ENCODE results near the gene SPDYE1. TPM values are rescaled to one million over a fixed set of nuclear protein-coding genes. Genes with fewer than 3 reads are reported as not detected.

SPDYE1 gene
- total RNA-seq, 4 donors from 2014 or later: not detected

DNA sequence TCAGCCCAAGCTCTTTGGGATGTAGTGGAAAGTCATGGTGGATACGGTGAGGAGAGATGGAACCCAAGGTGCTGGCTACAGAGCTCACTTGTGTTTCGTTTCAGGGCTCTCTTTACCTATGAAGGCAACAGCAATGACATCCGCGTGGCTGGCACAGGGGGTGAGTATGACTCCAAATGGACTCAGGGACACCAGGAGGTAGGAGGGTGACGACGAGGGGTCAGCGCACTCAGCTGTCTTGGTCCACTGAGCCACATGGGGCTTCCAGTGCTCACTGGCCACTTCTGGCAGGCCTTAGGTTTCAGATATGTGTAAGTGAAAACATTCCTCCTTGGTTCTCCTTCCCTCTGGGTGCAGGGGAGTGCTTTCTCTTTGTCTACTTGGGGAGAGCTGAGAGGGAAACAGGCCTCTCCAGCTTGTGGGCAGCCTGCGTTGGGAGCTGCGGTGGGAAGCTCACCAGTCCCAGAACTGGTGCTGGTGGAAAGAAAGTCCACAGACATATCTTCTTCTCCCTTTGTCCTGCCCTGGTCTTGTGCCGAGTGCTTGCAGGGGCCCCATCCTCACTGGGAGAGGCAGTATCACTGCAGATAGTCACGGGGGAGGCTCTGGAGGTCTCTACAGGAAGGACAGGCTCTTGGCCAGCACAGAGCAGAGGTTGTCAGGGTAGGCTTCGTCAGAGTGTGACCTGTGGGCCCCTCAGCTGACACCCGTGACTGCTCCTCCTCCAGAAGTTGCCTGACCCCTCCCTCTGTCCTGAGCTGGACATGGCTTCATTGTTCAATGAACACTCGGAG lies 52.6 kb downstream of the SPDYE1 start:
- no peak for DNase-seq
- peaks cover 20 to 79% (median 47%) of the 10 kb centered on the region in 3 donors for H3K4me1 ChIP-seq
- peak overlapping the region; percentile 10 to 99 (median 78) for H3K27ac ChIP-seq
- 90 to 92% methylated on average over 12 to 14 of the region's 14 CpGs for WGBS, 2 donors
- H3K9me3 ChIP-seq: no peaks in the 10 kb centered on the region
- intact Hi-C loops (cut with DNase I): no loop called here
- H3K36me3 ChIP-seq: peaks cover 7 to 78% (median 21%) of the 10 kb centered on the region in 3 donors
- no peak overlapping the region for H3K4me3 ChIP-seq
- H3K27me3 ChIP-seq: no peaks in the 10 kb centered on the region
- TF ChIP-seq, protein P1, sequence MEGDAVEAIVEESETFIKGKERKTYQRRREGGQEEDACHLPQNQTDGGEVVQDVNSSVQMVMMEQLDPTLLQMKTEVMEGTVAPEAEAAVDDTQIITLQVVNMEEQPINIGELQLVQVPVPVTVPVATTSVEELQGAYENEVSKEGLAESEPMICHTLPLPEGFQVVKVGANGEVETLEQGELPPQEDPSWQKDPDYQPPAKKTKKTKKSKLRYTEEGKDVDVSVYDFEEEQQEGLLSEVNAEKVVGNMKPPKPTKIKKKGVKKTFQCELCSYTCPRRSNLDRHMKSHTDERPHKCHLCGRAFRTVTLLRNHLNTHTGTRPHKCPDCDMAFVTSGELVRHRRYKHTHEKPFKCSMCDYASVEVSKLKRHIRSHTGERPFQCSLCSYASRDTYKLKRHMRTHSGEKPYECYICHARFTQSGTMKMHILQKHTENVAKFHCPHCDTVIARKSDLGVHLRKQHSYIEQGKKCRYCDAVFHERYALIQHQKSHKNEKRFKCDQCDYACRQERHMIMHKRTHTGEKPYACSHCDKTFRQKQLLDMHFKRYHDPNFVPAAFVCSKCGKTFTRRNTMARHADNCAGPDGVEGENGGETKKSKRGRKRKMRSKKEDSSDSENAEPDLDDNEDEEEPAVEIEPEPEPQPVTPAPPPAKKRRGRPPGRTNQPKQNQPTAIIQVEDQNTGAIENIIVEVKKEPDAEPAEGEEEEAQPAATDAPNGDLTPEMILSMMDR (IDR thresholded peaks at IDR 0.05): no peak
- TF ChIP-seq POLR2A (IDR thresholded peaks at IDR 0.05): no peak

- peak overlapping the region; percentile 61 to 99 (median 80) for H3K27ac ChIP-seq
- DNase-seq: no peak
Observed at GRCh38 chr7:44050915-44051560, 53.3 kb downstream of the SPDYE1 start.

GRCh38 chr7:44051611-44052220 lies 54.0 kb downstream of the SPDYE1 start:
- H3K27me3 ChIP-seq: no peaks in the 10 kb centered on the region
- H3K27ac ChIP-seq: peak overlapping the region; percentile 61 to 99 (median 80)
- no peak overlapping the region for H3K4me3 ChIP-seq
- H3K36me3 ChIP-seq: peaks cover 10 to 85% (median 29%) of the 10 kb centered on the region in 3 donors
- no peak for TF ChIP-seq POLR2A (IDR thresholded peaks at IDR 0.05)
- TF ChIP-seq, protein P1 (IDR thresholded peaks at IDR 0.05): no peak
- H3K4me1 ChIP-seq: peaks cover 6 to 66% (median 33%) of the 10 kb centered on the region in 3 donors
- intact Hi-C loops (cut with DNase I): no loop called here
- no peaks in the 10 kb centered on the region for H3K9me3 ChIP-seq
- 79 to 90% methylated on average over 3 to 4 of the region's 5 CpGs for WGBS, 2 donors
- no peak for DNase-seq

More at GRCh38 chr7:44050915-44051560, 53.3 kb downstream of the SPDYE1 start:
- H3K36me3 ChIP-seq: peaks cover 7 to 85% (median 22%) of the 10 kb centered on the region in 3 donors
- no peak overlapping the region for H3K4me3 ChIP-seq
- TF ChIP-seq POLR2A (IDR thresholded peaks at IDR 0.05): no peak
- TF ChIP-seq, protein P1 (IDR thresholded peaks at IDR 0.05): no peak
- H3K9me3 ChIP-seq: no peaks in the 10 kb centered on the region
- intact Hi-C loops (cut with DNase I): no loop called here
- H3K27me3 ChIP-seq: no peaks in the 10 kb centered on the region
- WGBS, 2 donors: 71 to 85% methylated on average over 6 to 7 of the region's 8 CpGs
- H3K4me1 ChIP-seq: peaks cover 13 to 72% (median 40%) of the 10 kb centered on the region in 3 donors

DNA sequence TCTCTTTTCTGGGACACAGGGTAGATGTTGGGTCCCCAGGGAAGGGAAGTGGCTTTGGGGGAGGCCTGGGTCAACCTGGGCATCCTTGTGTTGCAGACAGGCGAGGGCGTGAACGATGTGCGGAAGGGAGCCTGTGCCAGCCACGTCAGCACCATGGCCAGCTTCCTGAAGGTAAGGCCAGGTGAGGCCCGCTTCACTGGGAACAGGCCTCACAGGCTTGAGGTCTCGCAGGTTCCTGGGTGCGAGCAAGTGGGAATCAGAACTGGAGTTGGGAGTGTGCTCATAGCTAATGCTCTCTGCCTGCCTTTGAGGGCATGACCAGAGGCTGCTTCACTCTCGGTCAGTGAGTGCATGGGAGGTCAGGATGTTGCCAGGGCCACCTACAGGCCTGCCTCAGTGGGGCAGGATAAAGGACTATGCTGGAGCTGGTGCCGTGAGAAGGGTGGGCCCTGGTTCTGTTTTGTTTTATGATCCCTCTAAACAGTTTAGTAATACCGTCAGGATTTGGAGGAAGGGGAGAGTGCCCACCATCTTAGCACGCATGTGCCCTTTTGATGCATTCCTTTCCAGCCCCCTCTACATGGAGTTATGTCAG lies 55.2 kb downstream of the SPDYE1 start:
- 73 to 90% methylated on average over 4 to 11 of the region's 12 CpGs for WGBS, 2 donors
- Histone ChIP-seq H3K27ac (peak overlapping the region; percentile 32 to 99 (median 72)), H3K27me3 (no peaks in the 10 kb centered on the region), H3K9me3 (no peaks in the 10 kb centered on the region), H3K4me3 (no peak overlapping the region), H3K36me3 (peaks cover 21 to 89% (median 41%) of the 10 kb centered on the region in 3 donors), H3K4me1 (peaks cover 0 to 66% (median 28%) of the 10 kb centered on the region in 3 donors)
- TF ChIP-seq POLR2A (IDR thresholded peaks at IDR 0.05): no peak
- TF ChIP-seq, protein P1 (IDR thresholded peaks at IDR 0.05): peak in 1 of 6 experiments; percentile 22
- DNase-seq: no peak
- intact Hi-C loops (cut with DNase I): no loop called here
